Activated naive CD8-positive, alpha-beta T cell treated with anti-CD3 and anti-CD28 coated beads, Interleukin-2, amount 10 ng/mL, durations not matched to agents 7 days and 5 days (primary cell): ENCODE measurements around the gene C2orf92. TPM values are rescaled to one million over a fixed set of nuclear protein-coding genes. Genes with fewer than 3 reads are reported as not detected.

Source experiments
- ATAC-seq: fragments of 150-1000 bp; cut with Tn5 transposase; one replicate; pipeline ENCODE4 v1.10.0; 2021; ENCODE audit warnings: low read depth, moderate library complexity
- POLR2A ChIA-PET: fragments of 350-600 bp; sonication (Branson Sonifier 250); formaldehyde crosslinking; loops from one replicate; lab custom pipeline; 2021; ENCODE audit warnings: antibody characterized with exemption; lab: Charles Lee
- DNase-seq: peaks from one replicate; pipeline ENCODE4 v3.0.0; 2021
- H3K27ac Mint-ChIP-seq: one replicate; pipeline ENCODE4 v1.8.0; 2022; ENCODE audit warnings: mild to moderate bottlenecking, mixed read lengths
- H3K27me3 Mint-ChIP-seq: one replicate; pipeline ENCODE4 v1.8.0; 2022; ENCODE audit warnings: mild to moderate bottlenecking, moderate library complexity, mixed read lengths
- H3K36me3 Mint-ChIP-seq: one replicate; pipeline ENCODE4 v1.8.0; 2021; ENCODE audit warnings: mild to moderate bottlenecking, mixed read lengths
- H3K4me1 Mint-ChIP-seq: one replicate; pipeline ENCODE4 v1.8.0; 2021; ENCODE audit warnings: mixed read lengths
- H3K4me3 Mint-ChIP-seq: one replicate; pipeline ENCODE4 v1.8.0; 2022; ENCODE audit warnings: mild to moderate bottlenecking, moderate library complexity, mixed read lengths
- H3K9me3 Mint-ChIP-seq: one replicate; pipeline ENCODE4 v1.8.0; 2021; ENCODE audit warnings: mixed read lengths
- total RNA-seq, 2 experiments: library from RNA; stranded (reverse); gene quantifications; one replicate each; pipeline ENCODE4 v1.2.3, GENCODE V29; 2021

The C2orf92 gene
- total RNA-seq, 2 experiments from 2014 or later: 6.9 to 8.8 TPM

- H3K4me3 Mint-ChIP-seq: peak overlapping the region; percentile 98
- H3K27ac Mint-ChIP-seq: peak overlapping the region; percentile 100
- H3K36me3 Mint-ChIP-seq: peaks cover 47% of the 10 kb centered on the region
- H3K4me1 Mint-ChIP-seq: peaks cover 68% of the 10 kb centered on the region
- H3K27me3 Mint-ChIP-seq: no peaks in the 10 kb centered on the region
- POLR2A ChIA-PET: interaction anchor here (0.9 to 5.0 kb wide), 5 partner anchors 15 to 125 kb away, joined by 3 to 60 read pairs (median 13); partner anchors contain the start of genes ACTR1B and ANKRD36B
- no peaks in the 10 kb centered on the region for H3K9me3 Mint-ChIP-seq
- peak; percentile 34 for DNase-seq
- ATAC-seq: no peak
These were observed 45.6 kb downstream of the C2orf92 start for GRCh38 chr2:97714950-97715652.

- DNase-seq (peak; percentile 31), ATAC-seq (no peak)
- Mint-ChIP-seq H3K9me3 (no peaks in the 10 kb centered on the region), H3K4me1 (peaks cover 68% of the 10 kb centered on the region), H3K36me3 (peaks cover 55% of the 10 kb centered on the region), H3K27me3 (no peaks in the 10 kb centered on the region), H3K27ac (peak overlapping the region; percentile 100), H3K4me3 (peak overlapping the region; percentile 98)
- POLR2A ChIA-PET: interaction anchor here (0.7 to 5.0 kb wide), 6 partner anchors 10 to 71 kb away, joined by 3 to 60 read pairs (median 4); partner anchors contain the start of genes ACTR1B and COX5B
These were observed 46.6 kb downstream of the C2orf92 start for GRCh38 chr2:97715951-97716694.

GRCh38 chr2:97716695-97717612, 47.4 kb downstream of the C2orf92 start:
- no peaks in the 10 kb centered on the region for H3K27me3 Mint-ChIP-seq
- peak overlapping the region; percentile 98 for H3K4me3 Mint-ChIP-seq
- POLR2A ChIA-PET: interaction anchor here (0.7 to 5.0 kb wide), 6 partner anchors 9 to 72 kb away, joined by 3 to 60 read pairs (median 13); partner anchors contain the start of genes ACTR1B and COX5B
- H3K9me3 Mint-ChIP-seq: no peaks in the 10 kb centered on the region
- H3K27ac Mint-ChIP-seq: peak overlapping the region; percentile 100
- DNase-seq (peak; percentile 48), ATAC-seq (no peak)
- peaks cover 56% of the 10 kb centered on the region for H3K36me3 Mint-ChIP-seq
- peaks cover 62% of the 10 kb centered on the region for H3K4me1 Mint-ChIP-seq

- no peaks in the 10 kb centered on the region for H3K27me3 Mint-ChIP-seq
- H3K4me1 Mint-ChIP-seq: peaks cover 58% of the 10 kb centered on the region
- H3K36me3 Mint-ChIP-seq: peaks cover 60% of the 10 kb centered on the region
- POLR2A ChIA-PET: interaction anchor here (1.2 to 3.2 kb wide), 10 partner anchors 8 to 127 kb away, joined by 4 to 47 read pairs (median 5); partner anchors contain the start of genes ACTR1B and COX5B
- peak overlapping the region; percentile 100 for H3K27ac Mint-ChIP-seq
- DNase-seq (no peak), ATAC-seq (no peak)
- peak overlapping the region; percentile 98 for H3K4me3 Mint-ChIP-seq
- no peaks in the 10 kb centered on the region for H3K9me3 Mint-ChIP-seq
These were observed 48.1 kb downstream of the C2orf92 start for GRCh38 chr2:97717613-97717995.

- Mint-ChIP-seq H3K4me3 (peak overlapping the region; percentile 98), H3K9me3 (no peaks in the 10 kb centered on the region), H3K27me3 (no peaks in the 10 kb centered on the region), H3K27ac (peak overlapping the region; percentile 100), H3K36me3 (peaks cover 62% of the 10 kb centered on the region), H3K4me1 (peaks cover 58% of the 10 kb centered on the region)
- POLR2A ChIA-PET: interaction anchor here (0.6 to 3.2 kb wide), 20 partner anchors 8 to 884 kb away, joined by 3 to 47 read pairs (median 4); partner anchors contain the start of genes ACTR1B, ANKRD36B and COX5B
- ATAC-seq (peak; percentile 75), DNase-seq (peak; percentile 78)
These were observed 48.8 kb downstream of the C2orf92 start for GRCh38 chr2:97718051-97718882.

GRCh38 chr2:97718942-97719341, 49.4 kb downstream of the C2orf92 start:
- ATAC-seq (peak; percentile 23), DNase-seq (no peak)
- H3K27ac Mint-ChIP-seq: peak overlapping the region; percentile 100
- peaks cover 63% of the 10 kb centered on the region for H3K36me3 Mint-ChIP-seq
- H3K9me3 Mint-ChIP-seq: no peaks in the 10 kb centered on the region
- peaks cover 57% of the 10 kb centered on the region for H3K4me1 Mint-ChIP-seq
- POLR2A ChIA-PET: interaction anchor here (0.6 to 3.2 kb wide), 20 partner anchors 8 to 885 kb away, joined by 3 to 47 read pairs (median 4); partner anchors contain the start of genes ACTR1B, ANKRD36B and COX5B
- H3K27me3 Mint-ChIP-seq: no peaks in the 10 kb centered on the region
- H3K4me3 Mint-ChIP-seq: peak overlapping the region; percentile 98

- H3K4me3 Mint-ChIP-seq: peak overlapping the region; percentile 98
- no peaks in the 10 kb centered on the region for H3K9me3 Mint-ChIP-seq
- H3K36me3 Mint-ChIP-seq: peaks cover 68% of the 10 kb centered on the region
- POLR2A ChIA-PET: interaction anchor here (0.6 to 3.2 kb wide), 9 partner anchors 7 to 885 kb away, joined by 3 to 47 read pairs (median 4); partner anchors contain the start of gene ACTR1B
- DNase-seq (no peak), ATAC-seq (no peak)
- H3K27me3 Mint-ChIP-seq: no peaks in the 10 kb centered on the region
- peaks cover 57% of the 10 kb centered on the region for H3K4me1 Mint-ChIP-seq
- H3K27ac Mint-ChIP-seq: peak overlapping the region; percentile 100
These were observed 50.0 kb downstream of the C2orf92 start for GRCh38 chr2:97719362-97720155.

- Mint-ChIP-seq H3K4me1 (peaks cover 55% of the 10 kb centered on the region), H3K36me3 (peaks cover 67% of the 10 kb centered on the region), H3K27me3 (no peaks in the 10 kb centered on the region), H3K27ac (peak overlapping the region; percentile 85), H3K9me3 (no peaks in the 10 kb centered on the region), H3K4me3 (peak overlapping the region; percentile 28)
- DNase-seq (no peak), ATAC-seq (no peak)
- POLR2A ChIA-PET: interaction anchor here (0.6 to 0.7 kb wide), 2 partner anchors 430 to 914 kb away, joined by 3 to 6 read pairs; no protein-coding TSS in a partner anchor
These were observed 51.2 kb downstream of the C2orf92 start for GRCh38 chr2:97720746-97721145.

- Mint-ChIP-seq H3K27me3 (no peaks in the 10 kb centered on the region), H3K4me1 (peaks cover 56% of the 10 kb centered on the region), H3K9me3 (no peaks in the 10 kb centered on the region), H3K36me3 (peaks cover 73% of the 10 kb centered on the region), H3K27ac (no peak overlapping the region), H3K4me3 (no peak overlapping the region)
- ATAC-seq: no peak
- DNase-seq: no peak
- POLR2A ChIA-PET: interaction anchor here (0.7 to 1.5 kb wide), 2 partner anchors 9 to 20 kb away, joined by 3 read pairs; no protein-coding TSS in a partner anchor
These were observed 52.7 kb downstream of the C2orf92 start for GRCh38 chr2:97722227-97722626.

- POLR2A ChIA-PET: interaction anchor here (0.6 to 2.1 kb wide), 3 partner anchors 9 to 57 kb away, joined by 3 to 6 read pairs (median 3); no protein-coding TSS in a partner anchor
- H3K27ac Mint-ChIP-seq: no peak overlapping the region
- H3K9me3 Mint-ChIP-seq: no peaks in the 10 kb centered on the region
- H3K36me3 Mint-ChIP-seq: peaks cover 78% of the 10 kb centered on the region
- ATAC-seq (no peak), DNase-seq (no peak)
- H3K4me1 Mint-ChIP-seq: peaks cover 59% of the 10 kb centered on the region
- H3K27me3 Mint-ChIP-seq: no peaks in the 10 kb centered on the region
- no peak overlapping the region for H3K4me3 Mint-ChIP-seq
These were observed 53.9 kb downstream of the C2orf92 start for GRCh38 chr2:97723156-97724072.
